Fibroblast of skin of back (primary cell): ENCODE measurements around the gene MRTFA.
"Not testable (repeated sequence)": the region's sequence is repeated elsewhere in the genome, so short reads cannot be mapped to it uniquely, and the experiment has no call there.

Source experiments
- DNase-seq: peaks from one replicate; pipeline ENCODE4 v3.0.0-alpha.2; 2013

Gene MRTFA

GRCh38 chr22:40383905-40384304 is 252.6 kb downstream of the MRTFA start:
- DNase-seq = peak; percentile 82

- no peak for DNase-seq
These were observed 255.1 kb downstream of the MRTFA start for GRCh38 chr22:40381461-40381860.

GRCh38 chr22:40378448-40378847 is 258.1 kb downstream of the MRTFA start:
- not testable (repeated sequence) for DNase-seq

GRCh38 chr22:40377931-40378330 is 258.6 kb downstream of the MRTFA start:
- DNase-seq = no peak

- DNase-seq = no peak
These were observed 260.4 kb downstream of the MRTFA start for GRCh38 chr22:40376149-40376548.

GRCh38 chr22:40374567-40374966 is 262.0 kb downstream of the MRTFA start:
- no peak for DNase-seq

GRCh38 chr22:40368836-40369235 is 267.7 kb downstream of the MRTFA start:
- DNase-seq = no peak

- DNase-seq = no peak
These were observed 268.5 kb downstream of the MRTFA start for GRCh38 chr22:40368016-40368415.

GRCh38 chr22:40367342-40367741 is 269.2 kb downstream of the MRTFA start:
- no peak for DNase-seq

GRCh38 chr22:40366068-40366467 is 270.5 kb downstream of the MRTFA start:
- no peak for DNase-seq

- DNase-seq = no peak
These were observed 272.1 kb downstream of the MRTFA start for GRCh38 chr22:40364431-40364830.

GRCh38 chr22:40363059-40363458 is 273.5 kb downstream of the MRTFA start:
- DNase-seq = peak; percentile 88

- DNase-seq = no peak
These were observed 275.4 kb downstream of the MRTFA start for GRCh38 chr22:40361100-40361499.
